ENCODE results near the gene SAFB.
"Not testable (repeated sequence)": the region's sequence is repeated elsewhere in the genome, so short reads cannot be mapped to it uniquely, and the experiment has no call there.

DNA sequence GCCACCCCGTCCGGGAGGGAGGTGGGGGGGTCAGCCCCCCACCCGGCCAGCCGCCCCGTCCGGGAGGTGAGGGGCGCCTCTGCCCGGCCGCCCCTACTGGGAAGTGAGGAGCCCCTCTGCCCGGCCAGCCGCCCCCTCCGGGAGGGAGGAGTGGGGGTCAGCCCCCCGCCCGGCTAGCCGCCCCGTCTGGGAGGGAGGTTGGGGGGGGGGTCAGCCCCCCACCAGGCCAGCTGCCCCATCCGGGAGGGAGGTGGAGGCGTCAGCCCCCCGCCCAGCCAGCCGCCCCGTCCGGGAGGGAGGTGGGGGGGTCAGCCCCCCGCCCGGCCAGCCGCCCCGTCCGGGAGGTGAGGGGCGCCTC is 79.1 kb downstream of the SAFB start:
- TF ChIP-seq POLR2A, POLR2AphosphoS5 (IDR thresholded peaks at IDR 0.05; ENCODE audit: low read depth, low read length): not testable (repeated sequence)

Data from GM12891 (cell line).